ENCODE data around the gene BMPR1B.

DNA sequence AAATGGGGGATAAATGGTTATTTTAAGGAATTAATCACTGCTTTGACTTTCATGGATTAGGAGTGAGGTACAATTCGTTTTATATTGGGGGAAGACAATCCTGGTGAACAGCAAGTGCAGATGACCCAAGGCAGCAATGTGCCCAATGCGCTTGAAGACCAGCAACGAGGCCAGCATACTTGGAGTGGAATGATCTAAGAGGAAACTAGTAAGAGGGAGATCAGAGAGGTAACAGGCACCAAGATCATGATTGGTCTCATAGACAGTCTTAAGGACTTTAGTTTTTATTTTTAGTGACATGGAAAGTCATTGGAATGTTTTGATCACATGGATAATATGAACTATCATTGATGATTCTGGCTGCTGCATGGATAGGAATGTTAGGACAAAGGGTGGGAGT lies 90.6 kb downstream of the BMPR1B start:
- TF ChIP-seq, protein P1, sequence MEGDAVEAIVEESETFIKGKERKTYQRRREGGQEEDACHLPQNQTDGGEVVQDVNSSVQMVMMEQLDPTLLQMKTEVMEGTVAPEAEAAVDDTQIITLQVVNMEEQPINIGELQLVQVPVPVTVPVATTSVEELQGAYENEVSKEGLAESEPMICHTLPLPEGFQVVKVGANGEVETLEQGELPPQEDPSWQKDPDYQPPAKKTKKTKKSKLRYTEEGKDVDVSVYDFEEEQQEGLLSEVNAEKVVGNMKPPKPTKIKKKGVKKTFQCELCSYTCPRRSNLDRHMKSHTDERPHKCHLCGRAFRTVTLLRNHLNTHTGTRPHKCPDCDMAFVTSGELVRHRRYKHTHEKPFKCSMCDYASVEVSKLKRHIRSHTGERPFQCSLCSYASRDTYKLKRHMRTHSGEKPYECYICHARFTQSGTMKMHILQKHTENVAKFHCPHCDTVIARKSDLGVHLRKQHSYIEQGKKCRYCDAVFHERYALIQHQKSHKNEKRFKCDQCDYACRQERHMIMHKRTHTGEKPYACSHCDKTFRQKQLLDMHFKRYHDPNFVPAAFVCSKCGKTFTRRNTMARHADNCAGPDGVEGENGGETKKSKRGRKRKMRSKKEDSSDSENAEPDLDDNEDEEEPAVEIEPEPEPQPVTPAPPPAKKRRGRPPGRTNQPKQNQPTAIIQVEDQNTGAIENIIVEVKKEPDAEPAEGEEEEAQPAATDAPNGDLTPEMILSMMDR (IDR thresholded peaks at IDR 0.05; ENCODE audit: insufficient read depth, low read length), result no peak
- TF ChIP-seq POLR2AphosphoS5 (IDR thresholded peaks at IDR 0.05; ENCODE audit: low read depth) (no peak), REST (IDR thresholded peaks at IDR 0.05; ENCODE audit: insufficient replicate concordance, low read depth) (no peak)

All from HL-60 (cell line).